HG02943 (cell line): ENCODE results near the gene PRR5L.

ENCODE experiments used
- ATAC-seq: cut with Tn5 transposase; IDR thresholded peaks from one replicate; pipeline ENCODE4 v1.9.1; 2021; ENCODE audit warnings: mild to moderate bottlenecking, low read depth, moderate library complexity; ENCODE audit not compliant: unreplicated experiment

The PRR5L gene

DNA sequence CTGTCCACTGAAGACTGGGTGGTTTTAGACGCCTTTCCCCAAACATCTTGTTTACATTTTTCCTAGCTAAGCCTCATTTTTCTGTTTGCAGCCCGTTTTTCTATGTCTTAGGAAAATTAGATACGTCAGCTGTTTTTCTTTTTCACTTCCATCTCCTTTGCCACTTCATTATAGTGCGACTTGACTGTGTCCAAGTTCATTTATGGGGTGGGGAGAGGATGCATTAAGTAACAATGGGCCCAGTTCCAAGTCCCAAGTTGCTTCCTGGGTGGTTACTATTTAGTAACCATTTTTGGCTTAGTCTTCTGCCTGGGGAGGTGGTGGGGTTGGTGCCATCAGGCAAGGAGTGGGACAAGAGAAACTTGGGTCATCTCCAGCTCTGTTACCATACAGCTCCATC, 131.0 kb downstream of the PRR5L start:
- ATAC-seq = no peak

DNA sequence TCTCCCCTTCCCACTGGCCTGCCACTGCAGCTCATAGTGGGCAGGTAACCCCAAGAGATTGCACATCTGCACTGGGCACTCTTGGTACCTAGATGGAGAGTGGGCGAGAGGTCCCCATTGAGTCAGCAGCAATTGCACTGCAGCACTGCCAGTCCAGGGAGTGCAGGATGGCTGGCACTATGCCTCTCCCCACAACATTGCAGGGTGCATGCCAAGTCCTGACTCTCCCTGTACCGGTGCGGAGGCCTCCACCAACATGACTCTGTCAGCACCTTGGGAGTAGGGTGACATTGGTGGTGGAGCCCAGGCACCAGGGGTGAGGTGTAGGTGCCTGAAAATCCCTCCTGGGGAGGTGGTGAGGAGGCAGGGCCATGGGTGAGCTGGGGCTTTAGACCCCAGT, 131.8 kb downstream of the PRR5L start:
- ATAC-seq = no peak

DNA sequence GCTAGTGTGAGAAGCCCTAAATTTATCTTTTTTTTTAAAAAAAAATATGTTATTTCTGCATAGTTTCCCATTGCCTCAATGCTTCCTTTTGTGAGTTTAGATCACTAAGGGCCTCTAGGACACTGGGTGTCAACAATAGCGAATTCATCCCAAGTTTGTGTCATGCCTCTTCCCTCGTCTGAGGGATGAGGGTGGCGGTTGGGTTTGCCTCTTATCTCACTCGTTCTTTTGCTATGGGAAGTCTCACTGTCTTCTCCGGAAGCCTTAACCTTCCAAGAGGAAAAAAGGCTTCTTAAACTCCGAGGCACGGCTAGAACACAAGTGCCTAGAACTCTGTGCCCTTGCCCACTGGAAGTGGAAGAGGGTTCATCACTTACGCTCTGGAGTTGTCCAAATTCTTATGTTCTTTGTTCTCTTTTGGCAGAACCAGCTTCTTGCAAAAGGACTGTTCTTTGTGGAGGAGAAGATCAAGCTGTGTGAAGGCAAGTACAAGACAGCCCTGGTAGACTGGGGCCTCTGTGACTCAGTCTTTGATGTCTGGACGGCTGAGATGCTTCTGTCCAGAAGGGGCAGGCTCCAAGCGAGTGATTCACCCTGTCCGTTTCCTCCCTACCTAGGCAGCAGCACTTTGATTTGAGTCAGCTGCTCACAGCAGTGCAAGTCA, 135.5 kb downstream of the PRR5L start:
- no peak for ATAC-seq

DNA sequence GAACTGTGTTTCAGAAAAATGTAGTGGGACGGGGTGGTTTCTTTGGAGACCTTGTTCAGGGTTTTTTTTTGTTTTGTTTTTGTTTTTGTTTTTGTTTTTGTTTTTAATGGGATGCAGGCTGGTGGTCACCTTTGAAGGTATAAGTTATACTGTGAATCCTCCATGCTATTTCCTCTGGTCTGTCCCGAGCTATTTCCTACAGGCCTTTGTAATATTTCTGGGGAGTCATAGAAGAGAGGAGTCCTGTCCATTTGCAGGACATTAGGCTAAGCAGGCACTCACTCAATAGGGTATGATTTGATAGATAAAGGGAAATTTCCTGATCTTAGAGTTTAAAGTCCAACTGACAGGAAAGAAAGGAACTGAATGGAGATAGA, 136.0 kb downstream of the PRR5L start:
- no peak for ATAC-seq

DNA sequence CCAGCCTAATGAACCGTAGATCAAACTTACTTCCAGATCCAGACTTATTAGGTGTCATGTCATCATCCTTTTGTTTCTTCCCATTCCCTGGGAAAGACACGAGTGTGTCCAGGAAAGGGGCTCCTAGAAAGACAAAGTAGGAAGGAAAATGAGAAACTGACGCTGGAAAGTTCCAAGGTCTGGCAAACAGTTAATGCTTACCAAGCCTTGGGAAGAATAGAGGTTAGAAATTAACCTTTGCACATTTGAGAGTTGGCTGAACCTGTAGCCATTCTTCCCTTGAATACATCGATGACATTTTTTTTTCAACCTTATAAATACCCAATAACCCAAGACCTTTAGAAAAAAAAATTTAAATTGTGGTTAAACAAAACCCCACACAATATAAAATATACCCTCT, 136.7 kb downstream of the PRR5L start:
- no peak for ATAC-seq

DNA sequence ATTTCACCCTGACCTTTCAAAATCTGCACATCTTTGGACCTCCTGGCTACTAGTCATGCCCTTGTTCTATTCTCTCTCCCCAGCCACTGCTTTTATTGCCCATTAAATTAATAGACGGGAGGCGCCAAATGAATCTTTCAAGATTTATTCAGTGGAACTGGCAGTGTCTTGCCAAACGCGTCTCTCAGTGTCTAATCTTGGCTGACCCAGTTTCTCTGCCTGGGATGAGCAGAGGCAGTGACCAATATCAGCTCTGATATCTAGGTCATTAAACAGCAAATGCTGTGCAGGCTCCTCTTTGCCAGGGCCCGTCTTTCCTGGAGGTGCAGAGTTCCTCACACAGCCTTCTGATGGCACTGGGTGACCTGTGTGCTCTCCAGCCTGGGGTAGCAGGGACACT, 140.0 kb downstream of the PRR5L start:
- no peak for ATAC-seq

DNA sequence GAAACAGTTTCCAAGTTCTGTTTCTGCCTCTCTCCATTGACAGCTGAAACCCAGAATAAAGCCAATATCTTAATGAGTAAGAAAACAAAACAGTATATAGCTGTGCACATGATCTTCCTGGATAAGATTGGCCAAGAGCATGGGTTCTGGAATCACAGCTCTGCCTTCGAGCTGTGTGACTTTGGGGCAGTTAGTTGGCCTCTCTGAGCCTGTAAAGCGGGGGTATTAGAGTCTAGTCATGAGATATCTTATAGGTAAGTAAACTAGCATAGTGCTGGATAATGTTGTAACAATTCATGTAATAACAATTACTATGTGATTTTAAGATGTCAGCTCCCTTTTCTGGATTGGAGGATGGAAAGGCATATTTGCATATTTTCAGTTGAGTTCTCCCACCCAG, 140.5 kb downstream of the PRR5L start:
- no peak for ATAC-seq

DNA sequence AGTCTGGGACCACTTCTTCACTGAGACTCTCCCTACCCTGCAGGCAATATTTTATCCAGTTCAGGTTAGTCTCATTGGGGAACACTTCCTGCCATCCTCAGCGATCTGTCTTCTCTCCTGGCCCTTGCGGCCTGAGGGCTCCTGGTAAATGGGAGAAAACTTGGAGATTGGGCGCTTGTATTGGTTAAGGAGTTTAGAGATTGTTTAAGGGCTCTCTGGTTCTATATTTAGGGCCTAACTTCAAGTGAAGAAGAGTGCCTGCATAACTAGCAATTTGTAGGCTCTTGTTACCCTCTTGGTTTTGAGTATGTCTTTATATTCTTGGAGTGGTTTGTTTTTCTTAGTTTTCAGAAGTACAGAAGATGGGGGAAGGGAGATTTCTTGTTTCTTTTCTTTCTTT, 141.3 kb downstream of the PRR5L start:
- ATAC-seq = no peak

DNA sequence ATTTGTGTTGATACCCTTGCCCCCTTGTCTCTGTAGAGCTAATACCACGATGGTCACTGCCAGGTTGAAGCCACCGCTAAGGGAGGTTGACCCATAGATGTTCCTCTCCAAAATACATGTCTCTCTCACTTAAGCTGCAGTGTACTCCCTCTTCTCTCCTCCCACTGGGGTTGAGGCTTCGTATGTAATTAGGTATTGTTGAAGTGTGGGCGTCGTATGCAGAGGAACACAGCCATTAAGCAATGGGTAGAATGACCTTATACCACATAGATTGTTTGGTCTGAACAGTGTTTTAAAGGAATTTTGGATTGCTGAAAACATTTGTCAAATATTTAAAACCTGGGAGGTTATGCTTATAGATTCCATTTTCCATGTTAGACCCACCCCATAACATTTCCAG, 142.0 kb downstream of the PRR5L start:
- no peak for ATAC-seq

DNA sequence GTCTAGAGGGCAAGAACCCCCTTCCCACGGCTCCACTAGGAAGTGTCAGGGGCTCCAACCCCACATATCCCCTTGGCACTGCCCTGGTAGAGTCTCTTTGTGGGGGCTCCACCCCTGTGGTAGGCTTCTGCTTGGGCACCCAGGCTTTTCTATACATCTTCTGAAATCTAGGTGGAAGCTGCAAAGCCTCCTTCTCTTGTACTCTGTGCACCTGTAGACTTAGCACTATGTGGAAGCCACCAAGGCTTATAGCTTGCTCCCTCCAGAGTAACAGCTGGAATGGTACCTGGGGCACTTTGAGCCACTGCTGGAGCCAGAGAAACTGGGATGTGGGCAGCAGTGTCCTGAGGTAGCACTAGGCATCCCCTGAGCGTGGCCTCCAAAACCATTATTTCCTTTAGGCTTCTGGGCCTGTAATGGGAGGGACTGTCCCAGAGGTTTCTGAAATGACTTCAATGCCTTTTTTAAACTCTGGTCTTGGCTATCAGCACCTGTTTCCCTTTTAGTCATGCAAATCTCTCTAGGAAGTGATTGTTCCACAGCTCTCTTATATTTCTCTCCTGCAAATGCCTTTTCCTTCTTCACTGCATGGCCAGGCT, 145.6 kb downstream of the PRR5L start:
- no peak for ATAC-seq

DNA sequence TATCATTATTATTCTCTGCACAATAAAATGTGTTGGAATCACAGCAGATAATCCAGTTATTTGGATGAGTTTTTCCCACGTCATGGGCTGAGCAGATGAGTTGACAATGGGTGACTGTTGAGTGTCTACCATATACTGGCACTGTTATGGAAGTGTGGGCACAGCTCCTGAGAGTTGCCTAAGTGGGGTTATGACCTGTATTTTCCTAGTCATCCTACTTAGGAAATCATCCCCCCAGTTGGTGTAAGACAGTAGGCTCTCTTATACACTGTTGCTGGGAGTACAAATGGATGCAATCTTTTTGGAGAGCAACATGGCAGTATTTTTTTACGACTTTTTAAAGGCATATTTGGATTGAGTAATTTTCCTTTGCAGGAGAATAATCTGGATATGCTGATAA, 147.6 kb downstream of the PRR5L start:
- no peak for ATAC-seq

DNA sequence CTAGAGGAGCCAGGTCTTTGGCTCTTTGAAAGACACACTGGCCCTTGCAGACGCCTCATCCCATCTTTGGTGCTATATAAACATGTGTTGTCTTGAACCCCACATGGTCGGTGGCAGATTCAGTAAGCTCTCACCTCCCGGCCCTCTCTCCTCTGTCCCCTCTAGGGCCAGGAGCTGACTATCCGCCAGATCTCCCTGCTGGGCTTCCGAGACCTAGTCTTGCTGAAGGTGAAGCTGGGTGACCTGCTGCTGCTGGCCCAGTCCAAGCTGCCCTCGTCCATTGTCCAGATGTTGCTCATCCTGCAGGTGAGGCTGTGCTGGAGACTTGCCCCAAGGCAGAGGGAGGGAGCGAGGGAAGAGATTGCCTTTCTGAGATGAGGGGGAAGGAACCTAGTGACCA, 150.0 kb downstream of the PRR5L start:
- ATAC-seq = no peak

DNA sequence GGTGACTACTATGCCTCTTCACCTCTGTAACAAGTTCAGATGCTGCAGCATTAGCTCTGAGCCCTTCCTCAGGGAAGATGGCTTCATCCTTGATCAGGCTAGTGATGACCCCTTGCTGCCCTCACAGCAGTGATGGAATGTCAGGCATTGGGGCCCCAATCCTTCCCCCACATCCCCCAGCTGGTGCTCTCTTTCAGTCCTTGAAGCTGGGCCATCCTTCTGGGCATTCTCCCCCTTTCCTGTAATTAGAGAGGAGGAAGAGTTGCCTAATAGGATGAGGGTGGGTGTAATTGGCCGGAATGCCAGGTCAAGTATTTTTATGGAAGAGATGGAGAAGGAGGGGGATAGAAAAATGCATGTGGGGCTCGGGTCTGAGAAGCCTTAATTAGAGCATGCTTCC, 151.4 kb downstream of the PRR5L start:
- no peak for ATAC-seq

DNA sequence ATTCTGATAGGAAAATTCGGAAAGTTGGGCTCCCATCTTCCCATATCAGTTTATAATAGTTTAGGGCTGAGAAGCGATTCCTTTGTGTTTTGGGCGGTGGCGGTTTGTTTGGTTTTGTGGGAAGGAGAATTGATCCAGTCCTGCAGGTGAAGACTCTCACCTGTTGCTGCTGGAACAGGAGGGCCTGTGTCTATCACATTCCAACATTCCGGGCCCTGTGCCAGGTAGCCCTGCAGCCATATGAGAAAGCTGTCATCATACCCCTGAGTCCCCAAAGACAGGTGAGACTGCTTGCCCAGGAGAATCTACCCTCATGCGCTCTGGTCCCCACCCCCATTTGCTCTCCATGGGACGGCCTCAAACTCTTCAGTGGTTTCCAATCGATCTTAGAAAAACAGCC, 151.9 kb downstream of the PRR5L start:
- no peak for ATAC-seq

DNA sequence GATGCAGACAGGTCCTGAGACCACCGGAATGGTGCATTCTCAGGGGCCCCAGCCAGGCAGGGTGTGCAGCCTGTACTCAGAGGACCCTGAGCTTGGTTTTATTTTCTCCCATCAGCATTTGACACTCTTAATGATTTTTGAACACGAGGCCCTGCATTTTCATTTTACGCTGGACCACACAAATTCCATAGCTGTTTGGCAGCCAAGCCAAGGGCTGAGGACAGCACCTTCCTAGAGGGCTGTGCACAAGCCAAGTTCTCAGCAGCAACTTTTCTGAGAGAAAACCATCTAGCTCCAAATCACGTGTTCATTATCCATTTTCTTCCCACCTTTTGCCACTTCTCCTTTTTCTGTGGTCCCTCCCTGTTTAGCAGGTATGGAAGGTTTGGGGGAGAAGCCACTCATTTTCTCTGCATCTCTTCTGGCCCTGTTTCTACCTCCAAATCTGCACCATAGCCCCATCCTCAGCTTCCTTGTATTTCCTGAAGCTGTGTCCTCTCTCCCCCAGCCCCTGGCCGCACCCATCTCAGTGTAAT, 153.5 kb downstream of the PRR5L start:
- no peak for ATAC-seq

DNA sequence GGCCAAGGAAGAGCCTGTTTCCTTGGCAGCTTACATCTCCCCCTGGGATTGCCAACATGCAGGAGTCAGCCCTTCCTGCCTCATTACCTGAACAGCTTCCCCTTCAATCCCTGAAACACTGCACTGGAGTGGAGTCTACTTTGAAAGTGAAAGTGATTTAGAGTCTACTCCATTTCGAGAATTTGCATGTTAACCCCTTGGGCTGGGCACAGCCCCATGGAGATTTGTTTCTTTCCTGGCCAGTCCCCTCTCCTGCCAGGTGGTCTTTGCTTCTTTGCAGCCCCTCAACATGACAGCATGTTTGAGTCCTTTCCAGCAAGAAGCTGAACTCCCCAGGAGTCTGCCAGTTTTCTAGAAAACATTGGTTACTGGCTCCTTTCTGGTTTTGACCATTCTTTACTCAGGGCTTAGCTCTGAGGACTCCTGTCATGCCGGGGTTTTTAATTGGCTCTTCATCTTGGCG, 154.1 kb downstream of the PRR5L start:
- ATAC-seq = no peak

DNA sequence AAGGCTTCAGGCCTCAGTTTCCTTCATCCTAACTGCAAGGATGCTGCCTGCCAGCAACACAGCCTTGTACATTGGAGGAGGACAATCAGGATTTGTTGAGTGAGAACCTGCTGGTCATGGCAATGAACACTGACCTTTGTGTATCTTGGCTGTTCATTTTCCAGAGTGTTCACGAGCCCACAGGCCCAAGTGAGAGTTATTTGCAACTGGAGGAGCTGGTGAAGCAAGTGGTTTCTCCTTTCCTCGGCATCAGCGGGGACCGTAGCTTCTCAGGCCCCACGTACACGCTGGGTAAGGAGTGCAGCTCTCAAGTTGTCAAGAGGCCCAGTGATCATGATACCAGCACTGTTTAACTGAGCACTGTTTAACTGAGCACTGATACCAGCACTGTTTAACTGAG, 155.0 kb downstream of the PRR5L start:
- ATAC-seq = no peak

DNA sequence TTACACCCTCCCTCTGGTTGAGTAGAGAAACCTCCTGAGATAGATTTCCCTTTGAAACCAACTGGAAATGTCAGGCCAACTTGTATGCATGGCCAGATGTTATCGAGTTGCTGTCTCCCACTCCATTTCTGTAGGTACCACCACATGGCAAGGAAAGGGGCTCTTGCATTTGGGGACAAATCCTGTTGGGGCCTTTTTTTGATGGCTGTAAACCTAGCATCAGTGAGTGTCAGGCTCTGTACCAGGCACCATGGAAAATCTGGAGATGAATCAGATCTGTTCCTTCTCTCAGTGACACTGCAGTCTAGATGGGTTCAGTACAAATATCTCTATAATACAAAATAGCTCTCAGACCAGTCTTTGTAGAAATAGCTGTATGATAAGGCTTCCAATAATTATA, 155.6 kb downstream of the PRR5L start:
- ATAC-seq = no peak

DNA sequence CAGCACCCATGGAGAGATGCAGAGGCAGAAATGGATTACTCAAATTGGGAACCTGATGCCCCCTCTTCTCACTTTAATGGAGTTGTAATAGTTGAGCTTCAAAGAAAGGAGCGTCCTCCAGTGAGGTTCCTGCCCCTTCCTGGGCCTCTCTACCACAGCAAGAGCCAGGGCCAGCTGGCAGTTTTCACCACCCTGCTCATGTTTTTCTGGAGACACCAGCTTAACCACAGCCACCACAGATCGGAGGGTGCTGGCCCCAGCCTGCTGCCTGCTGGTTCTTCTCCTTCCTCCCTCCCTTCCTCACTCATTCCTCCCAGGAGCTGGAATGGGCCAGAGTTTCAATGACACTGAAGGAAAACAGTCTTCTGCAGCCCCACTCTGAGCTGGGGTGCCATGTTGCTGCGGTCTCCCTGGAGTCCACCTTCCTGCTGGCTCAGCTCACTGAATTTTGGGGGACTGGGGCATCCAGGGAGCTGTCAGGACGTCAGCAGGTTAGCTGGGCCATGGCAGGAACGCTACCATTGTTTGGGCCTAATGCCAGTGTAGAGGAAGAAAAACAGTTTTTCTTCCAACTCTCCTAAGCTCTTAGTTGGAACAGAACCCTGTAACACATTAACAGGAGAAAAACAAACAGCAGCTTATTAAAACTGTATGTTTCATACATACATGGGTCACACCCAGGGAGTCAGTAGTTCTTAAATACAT, 156.3 kb downstream of the PRR5L start:
- no peak for ATAC-seq

DNA sequence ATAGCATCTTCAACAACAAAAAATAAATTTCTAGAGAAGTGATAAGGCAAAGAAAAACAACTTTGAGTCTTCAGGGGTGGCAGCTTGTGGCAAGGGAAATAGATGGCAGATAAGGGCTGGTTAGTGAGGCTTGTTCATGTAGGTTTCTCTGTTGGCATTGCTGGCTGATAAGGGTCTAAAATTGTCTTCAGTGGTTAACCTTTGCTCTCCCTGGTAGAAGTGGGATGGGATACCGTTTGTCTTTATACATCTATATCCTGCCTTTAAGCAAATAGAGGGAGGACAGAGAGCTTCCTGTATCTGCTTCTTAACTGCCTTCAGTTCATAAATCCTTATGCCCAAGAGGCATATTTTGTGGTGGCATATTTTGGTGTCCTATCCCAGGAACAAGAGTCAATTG, 156.9 kb downstream of the PRR5L start:
- no peak for ATAC-seq

DNA sequence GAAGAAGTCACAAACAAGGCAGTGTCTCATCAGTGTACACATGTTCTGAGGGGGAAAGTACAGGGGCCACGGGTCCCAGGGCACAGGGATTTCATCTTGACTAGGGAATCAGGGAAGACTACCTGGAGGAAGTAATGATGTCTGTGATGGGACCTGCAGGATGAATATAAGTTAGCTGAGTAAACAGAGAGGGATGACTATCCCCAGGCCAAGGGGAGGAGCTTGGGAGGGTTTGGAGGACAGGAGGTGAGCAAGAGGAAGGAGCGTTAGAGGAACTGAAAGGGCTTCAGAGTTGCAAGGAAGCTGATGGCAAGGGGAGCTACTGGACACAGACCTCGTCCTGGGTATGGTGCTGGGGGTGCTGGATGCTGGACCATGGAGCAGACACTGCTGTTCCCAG, 157.6 kb downstream of the PRR5L start:
- ATAC-seq = no peak

DNA sequence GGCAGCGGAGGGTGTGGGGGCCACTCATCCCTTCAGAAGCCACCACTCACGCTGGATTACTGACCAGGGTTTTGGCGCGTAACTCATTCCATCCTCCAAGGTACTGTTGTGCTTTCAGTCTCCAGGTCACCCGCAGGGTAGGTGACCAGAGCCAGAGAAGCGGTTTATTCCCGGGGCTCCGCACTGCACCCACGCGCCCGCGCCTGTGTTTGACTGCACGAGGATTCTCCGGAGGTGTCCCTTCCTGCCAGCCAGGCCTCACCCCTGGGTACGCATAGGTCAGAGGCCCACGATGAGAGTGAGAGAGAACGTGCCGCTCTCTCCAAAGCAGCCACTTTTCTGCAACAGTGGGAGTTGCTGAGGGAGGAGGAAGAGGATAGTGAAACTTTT, 158.5 kb downstream of the PRR5L start:
- no peak for ATAC-seq
